PC-9 (cell line): Measurements from ENCODE around the gene AKR1A1. TPM values are rescaled to one million over a fixed set of nuclear protein-coding genes. Genes with fewer than 3 reads are reported as not detected.

Experiments used
- BruUV-seq: library from RNA; stranded (reverse); fragments of 400-500 nt; replicated peaks from 2 replicates; lab custom pipeline; 2021; lab: Mats Ljungman, UMichigan
- CTCF ChIA-PET: fragments of 300-600 bp; sonication (Branson Sonifier 250); formaldehyde crosslinking; loops from one replicate; lab custom pipeline; 2022; ENCODE audit warnings: antibody characterized with exemption; lab: Charles Lee
- POLR2A ChIA-PET: fragments of 300-600 bp; sonication (Branson Sonifier 250); formaldehyde crosslinking; loops from one replicate; lab custom pipeline; 2022; ENCODE audit warnings: antibody characterized with exemption; ENCODE audit not compliant: unreplicated experiment; lab: Charles Lee
- DNase-seq, 2 experiments: peaks; one replicate each; pipeline versions ENCODE4 v3.0.0 to v3.0.0-alpha.2; 2015 to 2022; ENCODE audit warnings: mixed read lengths in 1 of 2
- H2AFZ ChIP-seq: fragments of 200-600 bp; sonication (generic); 2 replicates; pipeline ENCODE4 v1.8.1; 2017; ENCODE audit warnings: antibody characterized with exemption
- H3F3A ChIP-seq: fragments of 200-600 bp; sonication (generic); 2 replicates; pipeline ENCODE4 v1.8.1; 2017; ENCODE audit warnings: antibody characterized with exemption, mild to moderate bottlenecking, low read depth; ENCODE audit not compliant: insufficient read depth
- H3K27ac ChIP-seq: fragments of 200-600 bp; sonication (generic); 2 replicates; pipeline ENCODE4 v1.6.1; 2016; ENCODE audit warnings: mixed run types
- H3K27me3 ChIP-seq: fragments of 200-600 bp; sonication (generic); 2 replicates; pipeline ENCODE4 v1.6.1; 2016; ENCODE audit warnings: low read depth, mixed run types; ENCODE audit not compliant: insufficient read depth
- H3K36me3 ChIP-seq: fragments of 200-600 bp; sonication (generic); 2 replicates; pipeline ENCODE4 v1.6.1; 2016; ENCODE audit warnings: low read depth, mixed run types
- H3K4me1 ChIP-seq: fragments of 200-600 bp; sonication (generic); replicated peaks from 2 replicates; pipeline ENCODE4 v1.6.1; 2016; ENCODE audit warnings: mixed run types; ENCODE audit not compliant: insufficient read depth
- H3K4me2 ChIP-seq: fragments of 200-600 bp; sonication (generic); 2 replicates; pipeline ENCODE4 v1.6.1; 2017; ENCODE audit warnings: mixed run types
- H3K4me3 ChIP-seq: fragments of 200-600 bp; sonication (generic); 2 replicates; pipeline ENCODE4 v1.6.1; 2016; ENCODE audit warnings: mixed run types
- H3K79me2 ChIP-seq: fragments of 200-600 bp; sonication (generic); 2 replicates; pipeline ENCODE4 v1.6.1; 2017; ENCODE audit warnings: low read depth, mixed run types
- H3K9me2 ChIP-seq: fragments of 200-600 bp; sonication (generic); 2 replicates; pipeline ENCODE4 v1.8.1; 2017; ENCODE audit warnings: mild to moderate bottlenecking; ENCODE audit not compliant: insufficient read depth
- H3K9me3 ChIP-seq: fragments of 200-600 bp; sonication (generic); 2 replicates; pipeline ENCODE4 v1.8.1; 2016; ENCODE audit warnings: low read depth; ENCODE audit not compliant: insufficient read depth
- H4K20me1 ChIP-seq: fragments of 200-600 bp; sonication (generic); 2 replicates; pipeline ENCODE4 v1.8.1; 2017; ENCODE audit not compliant: insufficient read depth
- EZH2 ChIP-seq: fragments of 200-600 bp; sonication (generic); IDR thresholded peaks from 2 replicates; pipeline ENCODE4 v1.8.0; 2017; ENCODE audit warnings: antibody characterized with exemption, low read depth
- intact Hi-C: fragments of 100-400 bp; cut with micrococcal nuclease; formaldehyde crosslinking; loops from one replicate; pipeline ENCODE4 v1.10.0; 2022; ENCODE audit not compliant: unreplicated experiment
- total RNA-seq: library from RNA; stranded (reverse); gene quantifications from 2 replicates; pipeline ENCODE4 v1.2.3, GENCODE V29; 2021
- TF ChIP-seq, protein P1 (sequence below): fragments of 200-600 bp; sonication (generic); conservative IDR thresholded peaks from 2 replicates; pipeline ENCODE4 v1.6.1; 2017; ENCODE audit warnings: mixed run types, antibody characterized with exemption, mild to moderate bottlenecking, moderate library complexity

AKR1A1 gene
- total RNA-seq, 1 experiment from 2014 or later = 202 TPM

DNA sequence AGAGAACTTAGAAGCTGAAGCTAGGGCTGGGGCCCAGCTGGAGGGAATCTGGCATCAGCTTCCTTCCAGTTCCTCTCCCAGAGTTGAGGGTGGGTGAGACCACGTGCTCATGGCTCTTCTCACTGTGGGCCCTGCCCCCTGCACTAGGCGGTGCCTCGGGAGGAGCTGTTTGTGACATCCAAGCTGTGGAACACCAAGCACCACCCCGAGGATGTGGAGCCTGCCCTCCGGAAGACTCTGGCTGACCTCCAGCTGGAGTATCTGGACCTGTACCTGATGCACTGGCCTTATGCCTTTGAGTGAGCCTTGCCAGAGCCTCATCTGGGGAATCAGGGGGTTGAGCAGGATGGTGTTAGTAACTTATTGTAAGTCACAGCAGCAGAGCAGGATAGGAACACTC is 16.1 kb downstream of the AKR1A1 start:
- Histone ChIP-seq H3K4me2 (no peak overlapping the region), H4K20me1 (0 out of 2 replicates have a peak, but pooled peaks cover 4% of the 10 kb centered on the region)

DNA sequence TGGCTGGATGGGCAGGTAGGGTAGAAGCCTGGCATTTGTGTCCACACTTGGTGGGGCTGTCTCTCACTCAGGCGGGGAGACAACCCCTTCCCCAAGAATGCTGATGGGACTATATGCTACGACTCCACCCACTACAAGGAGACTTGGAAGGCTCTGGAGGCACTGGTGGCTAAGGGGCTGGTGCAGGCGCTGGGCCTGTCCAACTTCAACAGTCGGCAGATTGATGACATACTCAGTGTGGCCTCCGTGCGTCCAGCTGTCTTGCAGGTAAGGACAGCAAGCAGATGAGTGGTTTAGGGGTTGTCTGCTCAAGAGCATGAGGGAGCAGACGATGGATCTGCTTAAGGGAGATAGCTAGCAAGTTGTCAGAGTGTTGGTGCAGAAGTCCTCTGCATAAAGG is 17.3 kb downstream of the AKR1A1 start:
- Histone ChIP-seq H3K9me3 (no peaks in the 10 kb centered on the region), H3K4me1 (no peaks in the 10 kb centered on the region), H3K36me3 (peaks cover 6% of the 10 kb centered on the region), H3K4me2 (no peak overlapping the region), H3K9me2 (no peaks in the 10 kb centered on the region), H2AFZ (no peak overlapping the region), H3K27ac (no peak overlapping the region), H3K27me3 (no peaks in the 10 kb centered on the region), H3K4me3 (no peak overlapping the region), H3K79me2 (no peaks in the 10 kb centered on the region), H3F3A (peaks cover 19% of the 10 kb centered on the region; the same call in 1 of the 2 replicates), H4K20me1 (0 out of 2 replicates have a peak, but pooled peaks cover 4% of the 10 kb centered on the region)
- DNase-seq = no peak
- POLR2A ChIA-PET = interaction anchor here (0.5 to 1.2 kb wide), 4 partner anchors 9 to 68 kb away, joined by 3 to 6 read pairs (median 4); partner anchors contain the start of genes MMACHC and PRDX1
- CTCF ChIA-PET = interaction anchor here (0.7 kb wide), 1 partner anchor 56 kb away, joined by 3 read pairs; no protein-coding TSS in a partner anchor
- no peak for TF ChIP-seq EZH2
- TF ChIP-seq, protein P1, sequence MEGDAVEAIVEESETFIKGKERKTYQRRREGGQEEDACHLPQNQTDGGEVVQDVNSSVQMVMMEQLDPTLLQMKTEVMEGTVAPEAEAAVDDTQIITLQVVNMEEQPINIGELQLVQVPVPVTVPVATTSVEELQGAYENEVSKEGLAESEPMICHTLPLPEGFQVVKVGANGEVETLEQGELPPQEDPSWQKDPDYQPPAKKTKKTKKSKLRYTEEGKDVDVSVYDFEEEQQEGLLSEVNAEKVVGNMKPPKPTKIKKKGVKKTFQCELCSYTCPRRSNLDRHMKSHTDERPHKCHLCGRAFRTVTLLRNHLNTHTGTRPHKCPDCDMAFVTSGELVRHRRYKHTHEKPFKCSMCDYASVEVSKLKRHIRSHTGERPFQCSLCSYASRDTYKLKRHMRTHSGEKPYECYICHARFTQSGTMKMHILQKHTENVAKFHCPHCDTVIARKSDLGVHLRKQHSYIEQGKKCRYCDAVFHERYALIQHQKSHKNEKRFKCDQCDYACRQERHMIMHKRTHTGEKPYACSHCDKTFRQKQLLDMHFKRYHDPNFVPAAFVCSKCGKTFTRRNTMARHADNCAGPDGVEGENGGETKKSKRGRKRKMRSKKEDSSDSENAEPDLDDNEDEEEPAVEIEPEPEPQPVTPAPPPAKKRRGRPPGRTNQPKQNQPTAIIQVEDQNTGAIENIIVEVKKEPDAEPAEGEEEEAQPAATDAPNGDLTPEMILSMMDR = no peak
- no TSS peak for BruUV-seq
- intact Hi-C loops = no loop called here

More for the DNA sequence above, 16.1 kb downstream of the AKR1A1 start:
- CTCF ChIA-PET = no interaction called here
- Histone ChIP-seq H3F3A (peaks cover 19% of the 10 kb centered on the region; the same call in 1 of the 2 replicates), H3K4me3 (no peak overlapping the region), H3K4me1 (no peaks in the 10 kb centered on the region), H2AFZ (no peak overlapping the region), H3K9me3 (no peaks in the 10 kb centered on the region), H3K79me2 (no peaks in the 10 kb centered on the region), H3K27ac (no peak overlapping the region), H3K27me3 (no peaks in the 10 kb centered on the region), H3K9me2 (no peaks in the 10 kb centered on the region), H3K36me3 (peaks cover 6% of the 10 kb centered on the region)
- BruUV-seq = no TSS peak
- DNase-seq = no peak
- intact Hi-C loops = no loop called here
- POLR2A ChIA-PET = interaction anchor here (1.1 kb wide), 1 partner anchor 45 kb away, joined by 4 read pairs; the partner anchor contains the start of gene PRDX1
- TF ChIP-seq, protein P1 = no peak
- TF ChIP-seq EZH2 = no peak

DNA sequence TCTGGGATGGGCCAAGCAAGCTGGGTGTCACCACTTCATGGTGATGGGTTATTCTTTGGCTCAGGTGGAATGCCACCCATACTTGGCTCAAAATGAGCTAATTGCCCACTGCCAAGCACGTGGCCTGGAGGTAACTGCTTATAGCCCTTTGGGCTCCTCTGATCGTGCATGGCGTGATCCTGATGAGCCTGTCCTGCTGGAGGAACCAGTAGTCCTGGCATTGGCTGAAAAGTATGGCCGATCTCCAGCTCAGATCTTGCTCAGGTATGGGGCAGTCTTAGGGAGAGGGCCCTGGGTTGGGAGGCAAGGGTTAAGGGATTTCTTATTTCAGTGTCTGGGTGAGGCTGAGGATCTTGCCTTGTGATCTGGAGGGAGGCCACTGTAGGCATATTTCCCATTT is 17.8 kb downstream of the AKR1A1 start:
- H3K4me1 ChIP-seq = no peaks in the 10 kb centered on the region
- 0 out of 2 replicates have a peak, but pooled peaks cover 4% of the 10 kb centered on the region for H4K20me1 ChIP-seq
- POLR2A ChIA-PET = interaction anchor here (0.5 to 1.2 kb wide), 7 partner anchors 9 to 555 kb away, joined by 3 to 6 read pairs (median 4); partner anchors contain the start of genes MMACHC and PRDX1
- BruUV-seq = no TSS peak
- peak in 1 of 2 experiments; percentile 22 for DNase-seq
- H3K36me3 ChIP-seq = peaks cover 6% of the 10 kb centered on the region
- no peak overlapping the region for H3K4me2 ChIP-seq
- TF ChIP-seq, protein P1 = no peak
- TF ChIP-seq EZH2 = no peak
- H2AFZ ChIP-seq = no peak overlapping the region
- intact Hi-C loops = no loop called here
- H3K9me2 ChIP-seq = no peaks in the 10 kb centered on the region
- no peak overlapping the region for H3K4me3 ChIP-seq
- H3K27me3 ChIP-seq = no peaks in the 10 kb centered on the region
- no peaks in the 10 kb centered on the region for H3K9me3 ChIP-seq
- CTCF ChIA-PET = interaction anchor here (0.7 kb wide), 1 partner anchor 56 kb away, joined by 3 read pairs; no protein-coding TSS in a partner anchor
- no peak overlapping the region for H3K27ac ChIP-seq
- H3F3A ChIP-seq = peaks cover 21% of the 10 kb centered on the region; the same call in 1 of the 2 replicates
- no peaks in the 10 kb centered on the region for H3K79me2 ChIP-seq
